HEK293T (cell line): ENCODE results near the gene FAM131C.

Source experiments
- BHLHE40 ChIP-seq: fragments of 450-650 bp; IDR thresholded peaks from 2 replicates; pipeline ENCODE4 v1.6.1; 2016; ENCODE audit warnings: mild to moderate bottlenecking, moderate library complexity, borderline replicate concordance
- ELF4 ChIP-seq: fragments of 450-650 bp; IDR thresholded peaks from 2 replicates; pipeline ENCODE4 v1.6.1; 2017; ENCODE audit warnings: antibody characterized with exemption
- FOXM1 ChIP-seq: fragments of 450-650 bp; IDR thresholded peaks from 2 replicates; pipeline ENCODE4 v1.6.1; 2017; ENCODE audit warnings: mild to moderate bottlenecking, borderline replicate concordance
- NFRKB ChIP-seq: fragments of 450-650 bp; IDR thresholded peaks from 2 replicates; pipeline ENCODE4 v1.6.1; 2016; ENCODE audit warnings: mild to moderate bottlenecking, moderate library complexity
- SP1 ChIP-seq: fragments of 450-650 bp; IDR thresholded peaks from 2 replicates; pipeline ENCODE4 v1.6.1; 2017
- SUZ12 ChIP-seq: fragments of 450-650 bp; IDR thresholded peaks from 2 replicates; pipeline ENCODE4 v1.6.1; 2016; ENCODE audit warnings: mild to moderate bottlenecking
- TARDBP ChIP-seq: fragments of 450-650 bp; IDR thresholded peaks from 2 replicates; pipeline ENCODE4 v1.6.1; 2016
- ZNF384 ChIP-seq: fragments of 450-650 bp; IDR thresholded peaks from 2 replicates; pipeline ENCODE4 v1.6.1; 2016
- TF ChIP-seq, protein P1 (sequence below): fragments of 450-650 bp; IDR thresholded peaks from 2 replicates; pipeline ENCODE4 v1.6.1; 2016

DNA sequence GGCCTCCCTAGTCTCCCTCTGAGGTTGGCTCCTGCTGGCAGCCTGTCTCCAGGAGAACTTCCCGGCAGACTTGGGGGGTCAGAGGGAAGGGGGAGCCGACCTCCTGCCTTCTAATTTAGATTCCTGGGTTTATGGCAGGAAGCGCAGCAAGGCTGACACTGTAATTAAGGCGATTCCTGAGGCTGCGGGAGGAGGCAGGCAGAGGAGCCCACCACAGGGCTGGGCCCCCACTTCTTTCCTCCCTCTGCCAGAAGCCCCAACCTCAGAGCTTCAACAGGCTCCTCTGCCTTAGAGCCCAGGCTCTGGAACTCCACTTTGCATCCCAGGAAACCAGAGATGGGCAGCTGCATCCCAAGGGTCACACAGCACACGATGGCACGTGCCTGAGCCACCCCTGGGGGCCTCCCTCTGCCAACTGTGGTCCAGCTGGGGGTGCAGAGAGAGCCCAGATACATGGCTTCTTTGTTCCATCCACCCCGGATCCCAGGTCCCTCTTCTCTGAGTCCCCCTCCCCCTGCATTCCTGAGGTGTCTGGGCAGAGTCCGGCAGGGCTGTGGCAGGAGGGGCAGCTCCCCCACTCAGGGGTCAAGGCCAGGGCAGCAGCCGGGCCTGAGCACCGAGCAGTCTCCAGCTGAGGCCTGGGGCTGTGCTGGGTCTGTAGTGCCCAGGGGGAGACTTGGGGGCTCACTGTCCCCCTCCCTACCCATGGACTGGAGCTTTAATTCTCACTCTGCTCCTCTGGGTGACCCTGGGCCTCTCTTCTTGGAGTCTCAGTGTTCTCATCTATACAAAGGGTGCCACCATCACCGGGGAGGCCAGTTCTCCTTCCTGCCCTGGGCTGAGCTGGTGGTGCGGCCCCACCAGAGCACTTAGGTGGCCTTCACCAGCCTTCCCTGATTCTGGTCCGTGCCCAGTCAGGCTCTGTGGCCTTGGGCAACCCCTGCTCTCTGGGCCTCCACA is 39.4 kb upstream of the FAM131C start:
- TF ChIP-seq SP1 (no peak), BHLHE40 (no peak), SUZ12 (no peak), ZNF384 (no peak), ELF4 (no peak), NFRKB (no peak), TARDBP (no peak), FOXM1 (no peak)
- TF ChIP-seq, protein P1, sequence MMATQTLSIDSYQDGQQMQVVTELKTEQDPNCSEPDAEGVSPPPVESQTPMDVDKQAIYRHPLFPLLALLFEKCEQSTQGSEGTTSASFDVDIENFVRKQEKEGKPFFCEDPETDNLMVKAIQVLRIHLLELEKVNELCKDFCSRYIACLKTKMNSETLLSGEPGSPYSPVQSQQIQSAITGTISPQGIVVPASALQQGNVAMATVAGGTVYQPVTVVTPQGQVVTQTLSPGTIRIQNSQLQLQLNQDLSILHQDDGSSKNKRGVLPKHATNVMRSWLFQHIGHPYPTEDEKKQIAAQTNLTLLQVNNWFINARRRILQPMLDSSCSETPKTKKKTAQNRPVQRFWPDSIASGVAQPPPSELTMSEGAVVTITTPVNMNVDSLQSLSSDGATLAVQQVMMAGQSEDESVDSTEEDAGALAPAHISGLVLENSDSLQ, result no peak
